Cerebellar nuclear complex (tissue), 1 donor: ENCODE measurements around the gene CARNS1.

Experiments
- DNase-seq, 2 experiments: peaks; one replicate each; lab custom pipeline; 2025; lab: John Stamatoyannopoulos, UW

The CARNS1 gene

GRCh38 chr11:67415501-67416304 lies at the start of gene CARNS1:
Gene CARNS1 (plus strand): TSS chr11:67415678. CDS start chr11:67416200, 522 bp downstream.
- no peak for DNase-seq

- DNase-seq = no peak
Measured at GRCh38 chr11:67365736-67366444, 49.6 kb upstream of the CARNS1 start.

- DNase-seq = no peak
Measured at GRCh38 chr11:67366546-67366945, 48.9 kb upstream of the CARNS1 start.

- DNase-seq = no peak
Measured at GRCh38 chr11:67366961-67367760, 48.3 kb upstream of the CARNS1 start.

GRCh38 chr11:67367761-67368227 lies 47.7 kb upstream of the CARNS1 start:
- DNase-seq = no peak

GRCh38 chr11:67368621-67369020 lies 46.9 kb upstream of the CARNS1 start:
- DNase-seq = no peak

- no peak for DNase-seq
Measured at GRCh38 chr11:67369275-67369674, 46.2 kb upstream of the CARNS1 start.

- no peak for DNase-seq
Measured at GRCh38 chr11:67369801-67370284, 45.6 kb upstream of the CARNS1 start.

GRCh38 chr11:67370351-67371076 lies 45.0 kb upstream of the CARNS1 start:
- DNase-seq = no peak

GRCh38 chr11:67371189-67371910 lies 44.1 kb upstream of the CARNS1 start:
- no peak for DNase-seq

- no peak for DNase-seq
Measured at GRCh38 chr11:67371911-67372320, 43.6 kb upstream of the CARNS1 start.

GRCh38 chr11:67372321-67372992 lies 43.0 kb upstream of the CARNS1 start:
- no peak for DNase-seq

- DNase-seq = no peak
Measured at GRCh38 chr11:67372993-67373647, 42.4 kb upstream of the CARNS1 start, which contains the start of gene CLCF1. Gene CLCF1 (minus strand): TSS chr11:67373598. CDS start chr11:67373539, 59 bp downstream.

GRCh38 chr11:67373648-67374570 lies 41.6 kb upstream of the CARNS1 start:
- no peak for DNase-seq

GRCh38 chr11:67374571-67375281 lies 40.8 kb upstream of the CARNS1 start:
- DNase-seq = no peak

- no peak for DNase-seq
Measured at GRCh38 chr11:67375320-67376055, 40.0 kb upstream of the CARNS1 start.
